ENCODE data around the gene DOK4.
"Not testable (repeated sequence)": the region's sequence is repeated elsewhere in the genome, so short reads cannot be mapped to it uniquely, and the experiment has no call there.

DOK4 gene

GRCh38 chr16:57500578-57501111 lies 14.4 kb upstream of the DOK4 start:
- DNase-seq: peak in 1 of 5 experiments; percentile 49

- DNase-seq: not testable (repeated sequence)
Measured at GRCh38 chr16:57499941-57500340, 13.6 kb upstream of the DOK4 start.

GRCh38 chr16:57498031-57498430 lies 11.7 kb upstream of the DOK4 start:
- no peak for DNase-seq

GRCh38 chr16:57497121-57497520 lies 10.8 kb upstream of the DOK4 start:
- DNase-seq: no peak

- DNase-seq: no peak
Measured at GRCh38 chr16:57493767-57494166, 7.5 kb upstream of the DOK4 start.

GRCh38 chr16:57489229-57489628 lies 2.9 kb upstream of the DOK4 start:
- DNase-seq: no peak

GRCh38 chr16:57486858-57487834 lies 853 bp upstream of the DOK4 start:
- DNase-seq: no peak

- no peak for DNase-seq
Measured at GRCh38 chr16:57485091-57485915, 990 bp downstream of the DOK4 start.

GRCh38 chr16:57484515-57485005 lies 1.7 kb downstream of the DOK4 start:
- DNase-seq: no peak

GRCh38 chr16:57483725-57484514 lies 2.4 kb downstream of the DOK4 start:
- DNase-seq: no peak

- DNase-seq: no peak
Measured at GRCh38 chr16:57482845-57483545, 3.3 kb downstream of the DOK4 start.

- DNase-seq: no peak
Measured at GRCh38 chr16:57481421-57481820, 4.9 kb downstream of the DOK4 start.

GRCh38 chr16:57480754-57481230 lies 5.5 kb downstream of the DOK4 start:
- DNase-seq: no peak

- no peak for DNase-seq
Measured at GRCh38 chr16:57479976-57480753, 6.1 kb downstream of the DOK4 start.

GRCh38 chr16:57479205-57479975 lies 6.9 kb downstream of the DOK4 start:
- no peak for DNase-seq

GRCh38 chr16:57478396-57479204 lies 7.7 kb downstream of the DOK4 start:
- no peak for DNase-seq

GRCh38 chr16:57477531-57478202 lies 8.6 kb downstream of the DOK4 start:
- DNase-seq: no peak
